ENCODE data around the gene ZNF684.
"Not testable (repeated sequence)": the region's sequence is repeated elsewhere in the genome, so short reads cannot be mapped to it uniquely, and the experiment has no call there.

ZNF684 gene

DNA sequence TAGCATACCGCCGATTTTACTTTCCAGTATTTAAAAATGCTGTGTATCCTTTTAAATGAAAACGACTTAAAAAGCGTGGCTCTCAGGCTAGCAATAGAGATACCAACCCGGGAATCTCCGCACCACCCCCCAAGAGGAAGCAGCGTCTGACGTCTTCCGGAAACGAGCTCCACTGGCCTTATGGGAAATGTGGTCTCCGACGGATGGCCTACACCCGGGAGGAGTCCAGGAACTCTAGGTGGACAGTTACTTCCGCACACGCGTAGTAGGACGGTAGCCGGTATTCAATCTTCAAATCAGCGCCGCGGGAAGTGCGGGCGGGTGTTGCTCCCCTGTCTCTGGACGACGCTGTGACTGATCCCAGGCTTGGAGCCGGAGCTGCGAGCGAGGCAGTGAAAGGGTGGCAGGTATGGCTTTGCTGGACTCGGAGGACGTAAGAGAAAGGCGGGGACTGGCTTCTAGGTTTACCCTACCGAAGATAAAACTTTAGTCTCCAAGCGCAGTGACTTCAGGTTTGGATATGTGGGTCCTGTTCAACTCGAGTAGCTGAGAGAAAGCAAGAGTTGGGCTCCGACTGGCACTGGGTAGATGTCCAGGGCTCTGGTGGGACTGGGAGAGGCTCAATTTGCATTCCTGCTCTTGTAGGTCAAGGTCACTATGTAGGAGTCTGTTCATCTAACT is at the start of gene ZNF684:
Gene ZNF684 (plus strand): TSS at position 257 of the 681 bp plus-strand sequence. CDS start 1,530 bp downstream, outside the sequence.
- DNase-seq, result peak; percentile 90

DNA sequence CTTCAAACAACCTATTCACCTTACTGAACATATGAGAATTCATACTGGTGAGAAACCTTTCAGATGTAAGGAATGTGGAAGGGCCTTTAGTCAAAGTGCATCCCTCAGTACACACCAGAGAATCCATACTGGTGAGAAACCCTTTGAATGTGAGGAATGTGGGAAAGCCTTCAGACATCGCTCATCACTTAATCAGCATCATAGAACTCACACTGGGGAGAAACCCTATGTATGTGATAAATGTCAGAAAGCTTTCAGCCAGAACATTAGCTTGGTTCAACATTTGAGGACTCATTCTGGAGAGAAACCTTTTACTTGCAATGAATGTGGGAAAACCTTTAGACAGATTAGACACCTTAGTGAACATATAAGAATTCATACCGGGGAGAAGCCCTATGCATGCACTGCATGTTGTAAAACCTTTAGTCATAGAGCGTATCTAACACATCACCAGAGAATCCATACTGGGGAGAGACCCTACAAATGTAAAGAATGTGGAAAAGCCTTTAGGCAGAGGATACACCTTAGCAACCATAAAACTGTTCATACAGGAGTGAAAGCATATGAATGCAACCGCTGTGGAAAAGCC is 36.0 kb upstream of the ZNF684 start:
- DNase-seq, result no peak

DNA sequence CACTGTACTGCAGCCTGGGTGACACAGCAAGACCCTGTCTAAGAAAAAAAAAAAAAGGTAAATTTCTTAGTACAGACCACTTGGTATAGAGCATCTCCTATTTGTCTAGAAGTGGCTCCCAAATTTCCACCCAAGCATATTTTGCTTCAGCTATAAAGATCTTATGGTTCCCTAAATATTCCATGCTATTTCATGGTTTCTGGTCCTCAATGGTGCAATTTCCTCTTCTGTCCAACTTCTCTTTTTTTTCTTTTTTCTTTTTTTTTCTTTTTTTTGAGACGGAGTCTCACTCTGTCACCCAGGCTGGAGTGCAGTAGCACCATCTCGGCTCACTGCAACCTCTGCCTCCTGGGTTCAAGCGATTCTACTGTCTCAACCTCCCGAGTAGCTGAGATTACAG is 28.8 kb upstream of the ZNF684 start:
- not testable (repeated sequence) for DNase-seq

DNA sequence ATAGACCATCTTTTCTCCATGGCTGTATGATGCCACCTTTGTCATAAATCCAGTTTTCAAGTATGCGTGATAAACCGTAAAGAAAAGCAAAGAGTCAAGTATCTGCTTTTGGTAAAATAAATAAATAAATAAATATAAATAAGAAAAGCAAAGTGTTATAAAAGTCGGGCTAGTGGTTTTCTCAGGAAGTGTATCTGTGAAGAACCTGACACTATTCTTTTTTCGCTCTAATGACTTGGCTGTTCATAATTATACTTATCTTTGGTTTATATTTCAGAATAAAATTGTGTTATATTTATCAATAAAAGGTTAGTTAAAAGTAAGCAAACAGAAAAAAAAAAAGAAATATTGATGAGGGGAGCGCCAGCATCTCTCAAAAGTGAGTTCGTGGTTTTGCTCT is 23.5 kb upstream of the ZNF684 start:
- no peak for DNase-seq

DNA sequence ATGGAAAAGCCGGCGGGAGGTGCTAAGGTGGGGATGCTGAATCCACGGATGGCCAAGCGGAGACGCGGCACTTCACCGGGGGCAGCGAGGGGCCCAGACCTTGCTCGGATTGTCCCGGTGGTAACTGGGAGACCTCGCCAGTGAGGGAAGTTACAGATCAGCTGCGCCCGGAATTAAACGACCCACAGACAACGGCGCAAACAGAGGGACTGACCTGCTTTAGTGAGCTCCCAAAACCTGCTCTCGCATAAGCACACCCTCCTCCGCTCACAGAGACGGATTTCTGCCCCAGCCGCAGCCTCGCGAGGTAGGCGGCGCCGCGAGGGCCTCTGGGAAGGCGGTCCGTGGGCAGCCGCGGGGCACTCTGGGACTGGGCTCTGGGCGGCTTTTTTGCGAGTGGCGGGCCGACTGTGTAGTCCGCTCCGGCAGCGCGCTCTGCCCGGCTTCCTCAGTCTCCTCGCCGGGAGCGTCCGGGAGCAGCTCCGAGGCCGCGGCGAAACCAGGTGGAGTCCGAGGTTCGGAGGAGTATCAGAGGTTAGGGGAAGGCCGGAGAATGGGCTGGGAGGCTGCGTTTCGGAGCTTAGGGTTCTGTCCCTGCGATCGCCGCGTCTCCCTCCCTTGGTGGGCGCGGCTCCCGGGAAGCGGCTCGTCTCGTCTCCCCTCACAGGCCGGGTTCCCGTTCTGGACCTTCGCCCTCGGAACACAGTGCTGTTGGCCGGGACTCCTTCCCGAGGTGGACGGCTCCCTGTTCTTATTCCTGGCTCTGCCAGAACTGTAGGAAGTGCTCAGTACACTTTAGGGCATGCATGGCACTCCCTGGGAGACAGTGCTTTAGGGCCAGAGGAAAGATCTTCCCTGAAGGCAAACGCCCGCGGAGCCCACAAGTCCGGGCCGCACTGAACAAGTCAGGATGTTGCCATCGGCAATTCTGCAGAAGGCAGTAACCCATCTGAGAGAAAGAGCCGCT is 22.8 kb upstream of the ZNF684 start, which contains the start of gene EXO5:
Gene EXO5 (plus strand): TSS at position 393 of the 967 bp plus-strand sequence. CDS start 5,778 bp downstream, outside the sequence.
- DNase-seq, result peak; percentile 76

DNA sequence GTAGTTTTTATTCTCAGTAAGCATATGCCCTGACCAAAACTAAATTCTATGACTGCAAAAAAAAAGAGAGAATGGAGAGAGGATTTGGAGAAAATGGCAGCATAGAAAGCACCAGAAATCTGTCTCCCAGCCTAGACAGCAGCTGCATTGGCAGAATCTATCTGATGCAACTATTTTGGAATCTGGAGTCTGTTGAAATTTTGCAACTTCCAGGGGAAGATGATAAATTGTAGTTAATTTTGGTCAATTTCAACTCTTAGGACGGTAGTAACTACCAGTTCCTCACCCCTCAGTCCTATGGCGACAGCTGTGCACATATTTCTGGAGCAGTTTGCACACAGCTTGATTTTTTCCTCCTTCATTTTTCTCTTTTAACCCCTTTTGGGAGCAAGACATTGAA is 11.9 kb upstream of the ZNF684 start:
- no peak for DNase-seq

DNA sequence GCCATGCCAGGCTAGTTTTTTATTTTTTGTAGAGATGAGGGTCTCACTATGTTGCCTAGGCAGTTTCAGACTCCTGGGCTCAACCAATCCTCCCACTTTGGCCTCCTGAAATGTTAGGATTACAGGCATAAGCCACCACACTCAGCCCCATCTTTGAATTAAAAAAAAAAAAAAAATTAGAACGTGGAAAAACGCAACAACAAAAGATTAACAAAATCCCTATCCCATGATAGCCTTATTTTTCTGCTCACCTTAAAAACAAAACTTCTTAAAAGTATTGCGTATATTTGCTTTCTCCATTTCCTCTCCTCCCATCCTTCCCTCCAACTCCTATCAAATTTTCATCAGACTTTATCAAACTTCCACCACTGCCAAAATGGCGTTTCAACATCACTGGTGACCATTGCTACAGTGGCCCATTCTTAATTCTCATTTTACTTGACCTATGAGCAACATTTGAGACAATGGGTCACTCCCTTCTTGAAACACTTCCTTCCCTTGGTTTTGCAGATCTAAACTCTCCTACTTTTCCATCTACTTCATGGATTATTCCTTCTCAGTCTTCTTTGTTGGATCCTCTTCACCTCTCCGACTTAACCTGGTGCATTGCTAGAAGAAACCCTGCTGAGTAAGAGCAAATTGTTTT is 579 bp upstream of the ZNF684 start:
- no peak for DNase-seq

DNA sequence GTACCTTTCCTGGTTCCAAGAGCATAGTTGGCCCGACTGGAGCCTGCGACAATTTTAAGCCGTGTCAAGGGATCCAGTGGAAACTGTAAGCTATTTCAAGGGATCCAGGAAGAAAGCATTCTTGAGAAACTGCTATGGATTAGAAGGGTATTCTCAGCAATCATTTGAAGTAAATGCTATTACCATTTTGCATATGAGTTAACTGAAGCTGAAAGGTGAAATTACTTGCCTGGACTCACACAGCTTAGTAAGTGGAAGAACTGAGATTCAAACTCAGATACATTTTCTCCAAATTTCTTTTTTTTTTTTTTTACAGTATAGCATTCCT is 589 bp downstream of the ZNF684 start:
- DNase-seq, result no peak

DNA sequence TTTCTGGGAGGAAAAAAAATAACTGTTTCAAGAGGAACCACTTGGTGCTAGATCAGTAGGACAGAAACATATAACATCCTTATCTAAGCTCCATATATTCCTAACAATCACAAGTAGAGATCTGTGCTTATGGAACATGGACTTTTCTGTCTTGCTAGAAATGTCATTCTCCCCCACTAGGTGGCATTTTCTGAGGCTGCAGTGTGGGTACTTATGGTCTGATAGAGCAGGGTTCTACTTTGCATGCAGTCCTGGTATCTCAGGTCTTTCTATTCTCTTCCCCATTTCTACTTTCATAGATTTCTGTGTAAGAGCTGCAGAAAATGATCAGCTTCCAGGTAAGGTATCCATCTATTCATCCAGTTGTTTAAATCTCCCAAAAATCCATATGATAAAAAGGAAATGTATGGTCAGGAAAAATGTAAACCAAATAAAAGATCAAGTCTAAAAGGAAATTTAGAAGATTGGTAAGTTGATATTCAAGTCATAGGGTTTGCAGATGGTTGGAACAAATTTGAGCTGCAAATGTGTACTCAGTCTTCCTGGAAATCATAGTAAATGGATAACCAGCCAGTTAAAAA is 1.5 kb downstream of the ZNF684 start:
- no peak for DNase-seq

DNA sequence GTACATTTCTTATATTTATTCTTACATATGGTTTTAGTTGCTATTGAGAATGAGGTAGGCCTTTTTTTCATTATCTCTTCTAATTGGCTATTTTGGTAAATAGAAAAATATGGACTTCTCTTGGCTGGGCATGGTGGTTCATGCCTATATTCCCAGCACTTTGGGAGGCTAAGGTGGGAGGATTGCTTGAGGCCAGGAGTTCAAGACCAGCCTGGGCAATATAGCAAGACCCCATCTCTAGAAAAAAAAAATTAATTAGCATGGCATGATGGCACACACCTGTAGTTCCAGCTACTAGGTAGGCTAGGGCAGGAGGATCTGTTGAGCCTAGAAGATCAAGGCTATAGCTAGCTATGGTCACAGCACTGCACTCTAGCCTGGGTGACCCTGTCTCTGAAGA is 3.2 kb downstream of the ZNF684 start:
- DNase-seq, result no peak

DNA sequence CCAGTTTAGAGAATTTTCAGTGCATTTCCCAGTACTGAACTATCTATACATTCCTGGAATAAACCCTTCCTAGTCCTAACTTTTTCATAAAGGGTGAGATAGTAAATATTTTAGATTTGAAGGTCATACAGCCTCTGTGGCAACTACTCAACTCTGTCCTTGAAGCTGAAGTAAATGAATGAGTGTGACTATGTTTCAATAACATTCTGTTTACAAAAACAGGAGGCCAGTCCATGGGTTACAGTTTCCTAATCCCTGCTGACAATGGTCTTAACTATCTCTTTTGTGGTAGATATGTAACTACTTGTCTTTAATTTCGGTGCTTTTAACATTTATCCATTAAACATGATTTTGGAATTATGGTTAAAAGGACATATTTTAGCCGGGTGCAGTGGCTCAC is 4.3 kb downstream of the ZNF684 start:
- DNase-seq, result no peak

DNA sequence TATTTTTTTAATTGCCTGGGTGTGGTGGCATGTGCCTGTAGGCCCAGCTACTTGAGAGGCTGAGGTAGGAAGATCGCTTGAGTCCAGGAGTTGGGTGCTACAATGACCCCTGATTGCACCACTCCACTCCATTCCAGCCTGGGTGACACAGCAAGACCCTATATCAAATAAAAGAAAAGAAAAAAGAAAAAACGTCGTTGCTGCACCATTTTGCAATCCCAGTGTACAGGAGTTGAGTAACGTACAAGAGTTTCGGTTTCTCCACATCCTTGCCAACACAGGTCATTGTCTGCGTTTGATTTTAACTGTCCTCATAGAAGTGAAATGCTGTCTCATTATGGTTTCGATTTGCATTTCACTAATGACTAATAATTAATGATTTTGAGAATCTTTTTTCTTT is 7.9 kb downstream of the ZNF684 start:
- no peak for DNase-seq

DNA sequence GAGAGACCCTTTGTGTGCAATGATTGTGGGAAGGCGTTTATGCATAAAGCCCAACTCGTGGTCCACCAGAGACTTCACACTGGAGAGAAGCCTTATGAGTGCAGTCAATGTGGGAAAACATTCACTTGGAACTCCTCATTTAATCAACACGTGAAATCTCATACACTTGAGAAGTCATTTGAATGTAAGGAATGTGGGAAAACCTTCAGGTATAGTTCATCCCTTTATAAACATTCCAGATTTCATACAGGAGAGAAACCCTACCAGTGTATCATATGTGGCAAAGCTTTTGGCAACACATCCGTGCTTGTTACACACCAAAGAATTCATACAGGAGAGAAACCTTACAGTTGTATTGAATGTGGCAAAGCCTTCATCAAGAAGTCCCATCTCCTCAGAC is 15.5 kb downstream of the ZNF684 start:
- no peak for DNase-seq

DNA sequence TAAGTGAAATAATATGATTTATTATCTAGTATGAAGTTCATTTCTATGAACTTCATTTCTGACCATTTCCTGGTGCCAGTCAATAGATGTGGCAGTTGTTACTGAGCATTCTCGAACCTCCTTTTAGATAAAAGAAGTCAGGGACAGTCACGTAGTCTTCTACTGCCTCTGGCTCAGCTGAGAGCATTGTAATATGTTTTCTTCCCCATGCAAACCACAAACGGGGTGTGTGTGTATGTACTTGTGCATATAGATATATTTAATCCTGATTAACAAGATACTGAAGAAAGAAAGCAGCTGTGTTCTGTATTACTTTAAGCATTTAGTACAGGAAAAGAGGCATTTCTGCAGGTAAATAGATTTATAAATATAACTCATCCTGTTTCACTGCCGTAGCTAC is 21.6 kb downstream of the ZNF684 start:
- DNase-seq, result no peak

DNA sequence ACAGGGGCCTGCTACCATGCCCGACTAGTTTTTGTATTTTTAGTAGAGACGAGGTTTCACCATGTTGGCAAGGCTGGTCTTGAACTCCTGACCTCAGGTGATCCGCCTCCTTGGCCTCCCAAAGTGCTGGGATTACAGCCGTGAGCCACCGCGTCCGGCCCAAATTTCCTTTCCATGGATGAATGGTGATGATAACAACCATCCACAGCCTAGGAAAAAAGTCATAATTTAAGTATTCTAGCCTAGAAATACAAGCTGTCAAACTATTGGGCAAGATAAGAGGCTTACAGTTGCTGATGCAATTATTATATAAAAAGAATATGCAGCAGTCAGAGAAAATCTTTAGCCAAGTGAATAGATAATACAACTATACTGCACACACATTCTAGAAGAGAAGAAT is 23.4 kb downstream of the ZNF684 start:
- not testable (repeated sequence) for DNase-seq

DNA sequence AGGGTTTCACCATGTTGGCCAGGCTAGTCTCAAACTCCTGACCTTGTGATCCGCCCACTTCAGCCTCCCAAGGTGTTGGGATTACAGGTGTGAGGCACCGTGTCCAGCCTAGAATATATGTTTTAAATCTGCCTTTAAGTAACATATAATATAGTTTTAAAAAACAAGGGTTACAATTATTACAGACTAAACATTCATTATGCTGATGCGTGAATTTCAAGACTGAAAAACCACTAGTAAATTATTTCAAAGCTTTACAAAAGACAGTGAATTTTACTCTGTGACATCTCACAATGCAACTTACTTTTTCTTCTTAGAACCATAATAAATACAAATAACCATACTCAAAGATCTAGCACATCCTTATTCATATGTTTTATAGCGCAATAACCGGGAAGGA is 24.7 kb downstream of the ZNF684 start:
- no peak for DNase-seq

DNA sequence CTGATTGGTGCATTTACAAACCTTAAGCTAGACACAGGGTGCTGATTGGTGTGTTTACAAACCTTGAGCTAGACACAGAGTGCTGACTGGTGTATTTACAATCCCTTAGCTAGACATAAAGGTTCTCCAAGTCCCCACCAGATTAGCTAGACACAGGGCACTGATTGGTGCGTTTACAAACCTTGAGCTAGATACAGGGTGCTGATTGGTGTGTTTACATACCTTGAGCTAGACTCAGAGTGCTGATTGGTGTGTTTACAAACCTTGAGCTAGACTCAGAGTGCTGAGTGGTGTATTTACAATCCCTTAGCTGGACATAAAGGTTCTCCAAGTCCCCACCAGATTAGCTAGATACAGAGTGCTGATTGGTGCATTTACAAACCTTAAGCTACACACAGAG is 26.8 kb downstream of the ZNF684 start:
- not testable (repeated sequence) for DNase-seq

DNA sequence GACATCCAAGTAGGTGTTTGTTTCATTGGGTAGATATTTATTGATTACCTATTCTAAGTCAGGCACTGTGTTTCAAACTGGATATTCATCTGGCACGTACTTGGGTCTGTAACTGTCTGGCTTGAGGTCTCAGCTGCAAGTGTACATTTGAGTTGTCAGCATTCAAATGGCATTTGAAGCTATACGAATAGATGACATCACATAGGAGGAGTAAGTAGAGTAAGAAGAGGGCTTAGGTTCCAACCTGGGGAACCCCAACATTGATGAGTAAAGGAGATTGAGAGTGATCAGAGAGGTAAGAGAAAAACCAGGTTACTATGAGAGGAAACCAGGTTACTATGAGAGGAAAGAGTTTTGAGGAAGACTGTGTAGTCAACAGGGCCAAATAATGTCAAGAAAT is 30.7 kb downstream of the ZNF684 start:
- no peak for DNase-seq

DNA sequence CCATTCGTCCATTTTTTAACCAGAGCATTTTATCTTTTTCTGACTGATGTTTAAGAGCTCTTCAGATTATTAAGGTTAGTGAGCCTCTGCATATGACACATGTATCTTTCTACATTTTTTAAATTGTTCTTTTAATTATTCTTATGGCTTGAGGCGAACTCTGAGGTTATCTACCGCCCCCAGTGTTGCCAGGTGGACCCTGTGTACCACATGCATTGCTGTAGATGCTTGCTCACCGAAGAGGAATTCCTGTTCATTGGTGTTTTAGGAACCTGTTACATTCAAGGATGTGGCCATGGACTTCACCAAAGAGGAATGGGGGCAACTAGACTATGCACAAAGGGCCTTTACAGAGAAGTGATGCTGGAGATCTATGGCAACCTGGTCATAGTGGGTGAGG is 31.8 kb downstream of the ZNF684 start:
- no peak for DNase-seq

DNA sequence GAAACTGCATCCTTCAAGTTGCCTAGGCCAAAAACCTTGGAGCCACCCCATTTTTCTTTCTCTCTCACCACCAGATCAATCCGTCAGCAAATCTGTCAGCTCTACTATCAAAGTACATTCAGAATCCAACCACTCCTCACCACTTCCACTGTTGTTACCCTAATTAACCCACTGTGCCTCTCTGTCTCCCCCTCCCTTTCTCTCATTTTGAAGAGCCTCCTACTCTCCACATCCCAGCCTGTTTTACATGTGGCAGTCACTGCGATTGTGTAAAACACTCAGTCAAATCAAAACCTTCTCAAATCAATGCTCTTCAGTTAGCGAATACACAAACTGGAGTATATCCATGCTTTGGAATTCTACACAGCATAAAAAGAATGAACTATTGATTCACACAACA is 33.1 kb downstream of the ZNF684 start:
- DNase-seq, result no peak

DNA sequence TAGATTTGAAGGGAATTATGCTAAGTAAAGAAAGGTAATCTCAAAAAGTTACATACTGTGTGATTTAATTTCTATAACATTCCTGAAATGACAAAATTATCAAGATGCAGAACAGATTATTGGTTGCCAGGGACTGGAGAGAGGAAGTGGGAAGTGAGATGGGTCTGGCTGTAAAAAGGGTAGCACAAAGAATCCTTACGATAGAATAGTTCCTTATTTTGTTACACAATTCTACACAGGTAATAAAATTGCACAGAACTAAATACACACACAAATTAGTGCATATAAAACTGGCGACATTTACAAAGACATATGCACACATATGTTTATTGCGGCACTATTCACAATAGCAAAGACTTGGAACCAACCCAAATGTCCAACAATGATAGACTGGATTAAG is 33.5 kb downstream of the ZNF684 start:
- no peak for DNase-seq

DNA sequence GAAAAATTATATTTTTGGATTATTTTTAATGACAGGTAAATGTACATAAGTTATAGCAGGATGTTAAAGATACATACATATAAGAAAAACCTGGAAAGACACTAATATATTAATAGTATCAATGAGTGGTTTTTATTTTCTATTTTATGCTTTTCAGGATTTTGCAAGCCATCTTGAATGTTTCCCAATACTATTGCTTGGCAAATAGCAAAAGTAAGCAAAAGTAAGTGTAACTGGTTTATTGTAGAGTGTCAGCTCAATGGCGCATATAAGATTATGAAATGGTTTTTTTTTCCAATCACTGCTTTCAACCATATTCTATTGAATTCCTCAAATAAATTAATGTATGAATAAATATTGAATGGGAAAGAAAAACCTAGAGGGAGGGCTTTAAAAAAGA is 36.4 kb downstream of the ZNF684 start:
- DNase-seq, result no peak

DNA sequence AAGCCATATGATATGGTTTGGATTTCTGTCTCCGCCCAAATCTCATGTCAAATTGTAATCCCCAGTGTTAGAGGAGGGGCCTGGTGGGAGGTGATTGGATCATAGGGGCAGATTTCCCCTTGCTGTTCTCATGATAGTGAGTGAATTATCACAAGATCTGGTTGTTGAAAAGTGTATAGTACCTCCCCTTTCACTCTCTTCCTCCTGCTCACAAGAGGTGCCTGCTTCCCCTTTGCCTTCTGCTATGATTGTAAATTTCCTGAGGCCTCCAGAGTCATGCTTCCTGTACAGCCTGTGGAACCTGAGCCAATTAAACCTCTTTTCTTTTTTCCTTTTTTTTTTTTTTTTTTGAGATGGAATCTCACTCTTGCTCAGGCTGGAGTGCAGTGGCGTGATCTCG is 43.4 kb downstream of the ZNF684 start:
- DNase-seq, result not testable (repeated sequence)
